Eye (tissue), 1 donor: ENCODE data around the gene RASGRF1.

Experiments used
- DNase-seq: peaks from one replicate; pipeline ENCODE4 v3.0.0-alpha.2; 2015

The RASGRF1 gene

GRCh38 chr15:78951841-78952238 lies 138.7 kb downstream of the RASGRF1 start:
- no peak for DNase-seq

- DNase-seq: peak; percentile 48
Measured at GRCh38 chr15:78950902-78951840, 139.4 kb downstream of the RASGRF1 start.

GRCh38 chr15:78950343-78950742 lies 140.2 kb downstream of the RASGRF1 start:
- DNase-seq: no peak

- no peak for DNase-seq
Measured at GRCh38 chr15:78949461-78949860, 141.1 kb downstream of the RASGRF1 start.

- no peak for DNase-seq
Measured at GRCh38 chr15:78947506-78947905, 143.1 kb downstream of the RASGRF1 start.

- DNase-seq: no peak
Measured at GRCh38 chr15:78946493-78946892, 144.1 kb downstream of the RASGRF1 start.

- DNase-seq: peak; percentile 81
Measured at GRCh38 chr15:78944669-78945407, 145.7 kb downstream of the RASGRF1 start, which contains the start of gene CTSH. Gene CTSH, minus strand, starts transcription at chr15:78945046. Its CDS starts 65 bp downstream, at chr15:78944981.

- DNase-seq: peak; percentile 13
Measured at GRCh38 chr15:78944202-78944625, 146.4 kb downstream of the RASGRF1 start.

- DNase-seq: peak; percentile 30
Measured at GRCh38 chr15:78943692-78944091, 146.9 kb downstream of the RASGRF1 start.

- DNase-seq: no peak
Measured at GRCh38 chr15:78942741-78943140, 147.8 kb downstream of the RASGRF1 start.

- DNase-seq: peak; percentile 23
Measured at GRCh38 chr15:78938658-78939488, 151.7 kb downstream of the RASGRF1 start.

GRCh38 chr15:78937132-78937739 lies 153.3 kb downstream of the RASGRF1 start:
- no peak for DNase-seq

- no peak for DNase-seq
Measured at GRCh38 chr15:78934655-78935023, 155.9 kb downstream of the RASGRF1 start.

- DNase-seq: peak; percentile 59
Measured at GRCh38 chr15:78933823-78934654, 156.5 kb downstream of the RASGRF1 start.

GRCh38 chr15:78933187-78933822 lies 157.3 kb downstream of the RASGRF1 start:
- no peak for DNase-seq

- no peak for DNase-seq
Measured at GRCh38 chr15:78932258-78932808, 158.2 kb downstream of the RASGRF1 start.

GRCh38 chr15:78931439-78932257 lies 158.9 kb downstream of the RASGRF1 start:
- no peak for DNase-seq

- DNase-seq: no peak
Measured at GRCh38 chr15:78930577-78931388, 159.8 kb downstream of the RASGRF1 start.
